ENCODE results near the gene CPNE9. TPM values are rescaled to one million over a fixed set of nuclear protein-coding genes. Genes with fewer than 3 reads are reported as not detected.

CPNE9 gene
- total RNA-seq, 4 donors from 2014 or later, result 0.49 to 3.4 (median 2.1) TPM

DNA sequence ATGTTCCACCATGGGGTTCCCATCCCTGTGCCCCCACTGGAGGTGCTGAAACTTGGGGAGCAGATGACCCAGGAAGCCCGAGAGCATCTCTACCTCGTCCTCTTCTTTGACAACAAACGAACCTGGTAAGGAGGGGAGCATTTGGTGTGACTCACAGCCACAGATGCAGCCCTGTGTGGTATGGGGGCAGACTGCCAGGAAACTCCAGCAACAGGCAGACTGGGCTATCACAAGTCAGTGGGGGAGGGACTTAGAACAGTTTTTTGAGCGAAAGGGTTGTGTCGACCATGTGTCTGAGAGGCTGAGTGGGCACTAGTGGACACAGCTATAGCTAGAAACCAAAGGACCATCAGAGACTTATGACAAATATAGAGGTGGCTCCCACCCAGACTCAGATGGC lies 42.7 kb downstream of the CPNE9 start:
- Histone ChIP-seq H3K27me3 (no peaks in the 10 kb centered on the region), H3K36me3 (peaks cover 72% of the 10 kb centered on the region), H3K27ac (no peak overlapping the region), H3K4me3 (no peak overlapping the region), H3K9me3 (no peaks in the 10 kb centered on the region), H3K4me1 (peaks cover 21% of the 10 kb centered on the region)
- WGBS, result 84% methylated on average over 5 of the region's 5 CpGs
- no peak for DNase-seq (ENCODE audit: low spot score in 2 of 2)
- TF ChIP-seq, protein P1, sequence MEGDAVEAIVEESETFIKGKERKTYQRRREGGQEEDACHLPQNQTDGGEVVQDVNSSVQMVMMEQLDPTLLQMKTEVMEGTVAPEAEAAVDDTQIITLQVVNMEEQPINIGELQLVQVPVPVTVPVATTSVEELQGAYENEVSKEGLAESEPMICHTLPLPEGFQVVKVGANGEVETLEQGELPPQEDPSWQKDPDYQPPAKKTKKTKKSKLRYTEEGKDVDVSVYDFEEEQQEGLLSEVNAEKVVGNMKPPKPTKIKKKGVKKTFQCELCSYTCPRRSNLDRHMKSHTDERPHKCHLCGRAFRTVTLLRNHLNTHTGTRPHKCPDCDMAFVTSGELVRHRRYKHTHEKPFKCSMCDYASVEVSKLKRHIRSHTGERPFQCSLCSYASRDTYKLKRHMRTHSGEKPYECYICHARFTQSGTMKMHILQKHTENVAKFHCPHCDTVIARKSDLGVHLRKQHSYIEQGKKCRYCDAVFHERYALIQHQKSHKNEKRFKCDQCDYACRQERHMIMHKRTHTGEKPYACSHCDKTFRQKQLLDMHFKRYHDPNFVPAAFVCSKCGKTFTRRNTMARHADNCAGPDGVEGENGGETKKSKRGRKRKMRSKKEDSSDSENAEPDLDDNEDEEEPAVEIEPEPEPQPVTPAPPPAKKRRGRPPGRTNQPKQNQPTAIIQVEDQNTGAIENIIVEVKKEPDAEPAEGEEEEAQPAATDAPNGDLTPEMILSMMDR (IDR thresholded peaks at IDR 0.05), result no peak
- TF ChIP-seq EP300 (IDR thresholded peaks at IDR 0.05), result no peak
- no peak for TF ChIP-seq POLR2A (IDR thresholded peaks at IDR 0.05)
- TF ChIP-seq POLR2AphosphoS5 (IDR thresholded peaks at IDR 0.05), result no peak

DNA sequence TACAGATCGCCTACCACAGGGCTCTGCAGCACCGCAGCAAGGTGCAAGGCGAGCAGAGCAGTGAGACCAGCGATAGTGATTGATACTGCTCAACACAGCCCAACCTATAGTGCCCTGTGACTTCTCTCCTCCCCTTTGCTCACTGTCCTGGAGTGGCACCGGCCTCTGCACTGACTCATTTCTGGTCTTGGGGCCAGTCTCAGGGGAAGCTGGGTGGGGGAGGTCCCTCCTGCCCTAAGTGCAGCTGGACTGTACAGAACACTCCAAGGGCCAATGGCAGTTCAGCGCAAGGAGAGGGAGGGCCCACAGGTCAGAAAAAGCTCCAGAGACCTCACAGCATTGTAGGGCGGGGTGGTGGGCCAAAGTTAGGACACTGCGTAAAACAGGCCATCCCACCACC lies 43.6 kb downstream of the CPNE9 start:
- no peaks in the 10 kb centered on the region for H3K27me3 ChIP-seq
- WGBS, result 88% methylated on average over 8 of the region's 8 CpGs
- no peak overlapping the region for H3K4me3 ChIP-seq
- H3K36me3 ChIP-seq, result peaks cover 70% of the 10 kb centered on the region
- TF ChIP-seq POLR2AphosphoS5 (IDR thresholded peaks at IDR 0.05), result no peak
- H3K4me1 ChIP-seq, result peaks cover 29% of the 10 kb centered on the region
- no peak for DNase-seq (ENCODE audit: low spot score in 2 of 2)
- no peak overlapping the region for H3K27ac ChIP-seq
- no peaks in the 10 kb centered on the region for H3K9me3 ChIP-seq

DNA sequence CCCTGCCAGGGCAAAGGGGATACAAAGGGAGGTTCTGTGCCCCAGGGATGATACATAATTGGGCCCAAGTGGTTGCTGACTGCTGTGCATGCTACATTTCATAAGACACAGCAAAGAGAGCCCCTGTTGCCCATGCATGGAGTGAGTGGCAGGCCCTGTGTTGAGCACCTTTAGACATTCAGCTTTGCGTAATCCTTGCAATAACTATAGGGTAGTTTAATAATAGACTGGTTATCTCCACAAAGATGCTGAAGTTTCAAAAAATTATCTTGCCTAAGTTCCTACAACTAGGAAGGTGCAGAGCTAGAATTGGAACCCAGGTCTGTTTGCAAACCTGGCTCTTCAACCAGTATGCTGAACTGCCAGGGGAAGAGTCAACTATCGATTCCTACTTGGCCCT lies 44.4 kb downstream of the CPNE9 start:
- H3K27ac ChIP-seq, result no peak overlapping the region
- H3K4me3 ChIP-seq, result no peak overlapping the region
- H3K9me3 ChIP-seq, result no peaks in the 10 kb centered on the region
- WGBS, result 96% methylated on average over 2 of the region's 2 CpGs
- no peak for TF ChIP-seq POLR2A (IDR thresholded peaks at IDR 0.05)
- TF ChIP-seq, protein P1 (IDR thresholded peaks at IDR 0.05), result no peak
- no peak for TF ChIP-seq POLR2AphosphoS5 (IDR thresholded peaks at IDR 0.05)
- TF ChIP-seq EP300 (IDR thresholded peaks at IDR 0.05), result no peak
- peaks cover 29% of the 10 kb centered on the region for H3K4me1 ChIP-seq
- no peak for DNase-seq (ENCODE audit: low spot score in 2 of 2)
- peaks cover 69% of the 10 kb centered on the region for H3K36me3 ChIP-seq
- H3K27me3 ChIP-seq, result no peaks in the 10 kb centered on the region

DNA sequence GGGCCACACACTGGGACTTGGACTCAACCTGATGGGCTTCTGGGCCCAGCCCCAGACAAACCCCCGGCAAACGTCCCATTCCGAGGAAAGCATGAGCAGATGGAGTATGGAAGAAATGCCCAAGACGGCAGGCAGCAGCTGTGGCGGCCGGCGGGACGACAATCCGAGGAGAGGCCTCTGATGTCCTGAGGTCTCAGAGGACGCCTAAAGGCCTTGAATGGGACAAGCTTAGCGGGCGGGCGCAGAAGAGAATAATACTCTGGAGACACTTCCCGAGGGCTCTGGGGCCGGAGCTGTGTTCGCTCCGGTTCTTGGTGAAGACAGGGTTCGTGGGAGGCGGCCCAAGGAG lies 45.6 kb downstream of the CPNE9 start:
- Histone ChIP-seq H3K4me1 (peaks cover 32% of the 10 kb centered on the region), H3K27ac (peak overlapping the region; percentile 90), H3K27me3 (no peaks in the 10 kb centered on the region), H3K4me3 (peak overlapping the region; percentile 74), H3K9me3 (no peaks in the 10 kb centered on the region), H3K36me3 (peaks cover 60% of the 10 kb centered on the region)
- WGBS, result 5% methylated on average over 17 of the region's 19 CpGs
- TF ChIP-seq POLR2A (IDR thresholded peaks at IDR 0.05), result no peak
- TF ChIP-seq EP300 (IDR thresholded peaks at IDR 0.05), result no peak
- no peak for TF ChIP-seq POLR2AphosphoS5 (IDR thresholded peaks at IDR 0.05)
- TF ChIP-seq, protein P1 (IDR thresholded peaks at IDR 0.05), result no peak
- no peak for DNase-seq (ENCODE audit: low spot score in 2 of 2)

DNA sequence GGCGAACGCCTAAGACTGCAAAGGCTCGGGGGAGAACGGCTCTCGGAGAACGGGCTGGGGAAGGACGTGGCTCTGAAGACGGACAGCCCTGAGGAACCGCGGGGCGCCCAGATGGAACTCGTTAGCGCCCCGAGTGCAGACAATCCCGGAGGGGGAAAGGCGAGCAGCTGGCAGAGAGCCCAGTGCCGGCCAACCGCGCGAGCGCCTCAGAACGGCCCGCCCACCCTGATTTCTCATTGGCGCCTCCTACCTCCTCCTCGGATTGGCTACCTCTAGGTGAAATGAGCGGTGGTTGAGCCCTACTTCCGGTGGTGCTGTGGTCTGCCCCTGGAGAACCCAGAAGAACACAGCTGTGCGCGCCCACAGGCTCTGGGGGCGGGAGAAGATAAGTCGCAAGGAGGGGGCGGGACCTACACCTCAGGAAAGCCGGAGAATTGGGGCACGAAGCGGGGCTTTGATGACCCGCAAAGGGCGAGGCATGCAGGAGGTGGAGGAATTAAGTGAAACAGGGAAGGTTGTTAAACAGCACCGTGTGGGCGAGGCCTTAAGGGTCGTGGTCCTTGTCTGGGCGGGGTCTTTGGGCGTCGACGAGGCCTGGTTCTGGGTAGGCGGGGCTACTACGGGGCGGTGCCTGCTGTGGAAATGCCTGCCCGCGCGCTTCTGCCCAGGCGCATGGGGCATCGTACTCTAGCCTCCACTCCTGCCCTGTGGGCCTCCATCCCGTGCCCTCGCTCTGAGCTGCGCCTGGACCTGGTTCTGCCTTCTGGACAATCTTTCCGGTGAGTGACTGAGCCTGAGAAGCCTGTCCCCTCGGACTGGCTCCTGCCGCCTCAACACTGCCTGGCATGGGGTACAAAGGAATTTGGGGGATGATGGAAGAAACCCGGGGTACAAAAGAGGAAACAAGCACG lies 46.3 kb downstream of the CPNE9 start, which contains the start of gene OGG1:
TSS of gene OGG1 (plus strand) at position 308 of the 911 bp plus-strand sequence. CDS start at position 643, 335 bp downstream.
- H3K36me3 ChIP-seq, result peaks cover 53% of the 10 kb centered on the region
- no peaks in the 10 kb centered on the region for H3K9me3 ChIP-seq
- H3K27ac ChIP-seq, result peak within 1 kb of the TSS; percentile 90
- DNase-seq (ENCODE audit: low spot score in 2 of 2), result peak; percentile 98 to 99
- H3K4me3 ChIP-seq, result peak within 1 kb of the TSS; percentile 74
- under 1% methylated on average over 32 of the region's 60 CpGs for WGBS
- TF ChIP-seq POLR2A (IDR thresholded peaks at IDR 0.05), result no peak
- TF ChIP-seq, protein P1 (IDR thresholded peaks at IDR 0.05), result no peak
- TF ChIP-seq EP300 (IDR thresholded peaks at IDR 0.05), result no peak
- peak in 1 of 3 donors; percentile 27 for TF ChIP-seq POLR2AphosphoS5 (IDR thresholded peaks at IDR 0.05)
- H3K4me1 ChIP-seq, result peaks cover 38% of the 10 kb centered on the region
- no peaks in the 10 kb centered on the region for H3K27me3 ChIP-seq
